T-helper 1 cell treated with Interleukin-12 subunit alpha and Interleukin-12 subunit beta and Interleukin-4 antibody, amounts not matched to agents 30 μg/mL and 1 μg/mL, for 36 hours (primary cell): ENCODE measurements around the gene ZSCAN23.
"Not testable (repeated sequence)": the region's sequence is repeated elsewhere in the genome, so short reads cannot be mapped to it uniquely, and the experiment has no call there.

ENCODE experiments used
- H3K27ac Mint-ChIP-seq: one replicate; pipeline ENCODE4 v1.8.0; 2021; ENCODE audit warnings: mild to moderate bottlenecking, mixed read lengths
- H3K27me3 Mint-ChIP-seq: one replicate; pipeline ENCODE4 v1.8.0; 2021; ENCODE audit warnings: low read depth, mixed read lengths
- H3K36me3 Mint-ChIP-seq: one replicate; pipeline ENCODE4 v1.8.0; 2021; ENCODE audit warnings: low read depth, mixed read lengths
- H3K4me1 Mint-ChIP-seq: one replicate; pipeline ENCODE4 v1.8.0; 2021; ENCODE audit warnings: low read depth, mixed read lengths
- H3K4me3 Mint-ChIP-seq: one replicate; pipeline ENCODE4 v1.8.0; 2021; ENCODE audit warnings: mild to moderate bottlenecking, moderate library complexity, mixed read lengths
- H3K9me3 Mint-ChIP-seq: one replicate; pipeline ENCODE4 v1.8.0; 2021; ENCODE audit warnings: mixed read lengths

ZSCAN23 gene

GRCh38 chr6:28462401-28462800, 19.1 kb upstream of the ZSCAN23 start:
- Mint-ChIP-seq H3K4me1 (peaks cover 8% of the 10 kb centered on the region), H3K9me3 (no peaks in the 10 kb centered on the region), H3K27ac (no peak overlapping the region), H3K27me3 (peaks cover 76% of the 10 kb centered on the region), H3K4me3 (peak overlapping the region; percentile 38), H3K36me3 (peaks cover 2% of the 10 kb centered on the region)

GRCh38 chr6:28458568-28458967, 15.3 kb upstream of the ZSCAN23 start:
- Mint-ChIP-seq H3K9me3 (no peaks in the 10 kb centered on the region), H3K4me1 (peaks cover 8% of the 10 kb centered on the region), H3K27me3 (peaks cover 74% of the 10 kb centered on the region), H3K4me3 (no peak overlapping the region), H3K27ac (no peak overlapping the region), H3K36me3 (peaks cover 2% of the 10 kb centered on the region)

GRCh38 chr6:28449056-28449455, 5.8 kb upstream of the ZSCAN23 start:
- Mint-ChIP-seq H3K27me3 (peaks cover 48% of the 10 kb centered on the region), H3K4me1 (peaks cover 13% of the 10 kb centered on the region), H3K27ac (no peak overlapping the region), H3K36me3 (peaks cover 11% of the 10 kb centered on the region), H3K9me3 (peaks cover 17% of the 10 kb centered on the region), H3K4me3 (no peak overlapping the region)

GRCh38 chr6:28447512-28447906, 4.2 kb upstream of the ZSCAN23 start:
- H3K9me3 Mint-ChIP-seq = peaks cover 26% of the 10 kb centered on the region
- H3K4me1 Mint-ChIP-seq = peaks cover 28% of the 10 kb centered on the region
- peaks cover 20% of the 10 kb centered on the region for H3K36me3 Mint-ChIP-seq
- not testable (repeated sequence) for H3K27ac Mint-ChIP-seq
- peaks cover 44% of the 10 kb centered on the region for H3K27me3 Mint-ChIP-seq
- peak overlapping the region; percentile 76 for H3K4me3 Mint-ChIP-seq

GRCh38 chr6:28446818-28447511, 3.7 kb upstream of the ZSCAN23 start:
- Mint-ChIP-seq H3K27ac (no peak overlapping the region), H3K36me3 (peaks cover 20% of the 10 kb centered on the region), H3K4me1 (peaks cover 31% of the 10 kb centered on the region), H3K9me3 (peaks cover 26% of the 10 kb centered on the region), H3K4me3 (peak overlapping the region; percentile 76), H3K27me3 (peaks cover 41% of the 10 kb centered on the region)

GRCh38 chr6:28444759-28445158, 1.5 kb upstream of the ZSCAN23 start:
- Mint-ChIP-seq H3K27me3 (peaks cover 31% of the 10 kb centered on the region), H3K4me1 (peaks cover 31% of the 10 kb centered on the region), H3K9me3 (peaks cover 26% of the 10 kb centered on the region), H3K36me3 (peaks cover 20% of the 10 kb centered on the region)
- H3K27ac Mint-ChIP-seq, H3K4me3 Mint-ChIP-seq: not testable (repeated sequence)

- H3K4me1 Mint-ChIP-seq = peaks cover 29% of the 10 kb centered on the region
- H3K27ac Mint-ChIP-seq = peak overlapping the region; percentile 91
- peak overlapping the region; percentile 97 for H3K4me3 Mint-ChIP-seq
- H3K27me3 Mint-ChIP-seq = peaks cover 24% of the 10 kb centered on the region
- peaks cover 26% of the 10 kb centered on the region for H3K9me3 Mint-ChIP-seq
- peaks cover 20% of the 10 kb centered on the region for H3K36me3 Mint-ChIP-seq
Observed at GRCh38 chr6:28442586-28442985, 705 bp downstream of the ZSCAN23 start.

- Mint-ChIP-seq H3K4me3 (no peak overlapping the region), H3K27ac (no peak overlapping the region), H3K27me3 (peaks cover 5% of the 10 kb centered on the region), H3K9me3 (no peaks in the 10 kb centered on the region), H3K4me1 (no peaks in the 10 kb centered on the region), H3K36me3 (peaks cover 6% of the 10 kb centered on the region)
Observed at GRCh38 chr6:28436404-28436803, 6.9 kb downstream of the ZSCAN23 start.

GRCh38 chr6:28433119-28433518, 10.2 kb downstream of the ZSCAN23 start:
- H3K36me3 Mint-ChIP-seq = peaks cover 6% of the 10 kb centered on the region
- no peaks in the 10 kb centered on the region for H3K9me3 Mint-ChIP-seq
- no peak overlapping the region for H3K4me3 Mint-ChIP-seq
- no peak overlapping the region for H3K27ac Mint-ChIP-seq
- H3K27me3 Mint-ChIP-seq = peaks cover 18% of the 10 kb centered on the region
- H3K4me1 Mint-ChIP-seq = peaks cover 6% of the 10 kb centered on the region

GRCh38 chr6:28429781-28430180, 13.5 kb downstream of the ZSCAN23 start:
- Mint-ChIP-seq H3K36me3 (peaks cover 7% of the 10 kb centered on the region), H3K27ac (no peak overlapping the region), H3K4me3 (no peak overlapping the region), H3K9me3 (peaks cover 4% of the 10 kb centered on the region), H3K27me3 (peaks cover 24% of the 10 kb centered on the region), H3K4me1 (peaks cover 19% of the 10 kb centered on the region)

- Mint-ChIP-seq H3K27me3 (peaks cover 50% of the 10 kb centered on the region), H3K4me3 (peak overlapping the region; percentile 3), H3K36me3 (peaks cover 8% of the 10 kb centered on the region), H3K4me1 (peaks cover 22% of the 10 kb centered on the region), H3K9me3 (peaks cover 5% of the 10 kb centered on the region), H3K27ac (no peak overlapping the region)
Observed at GRCh38 chr6:28425944-28426541, 17.2 kb downstream of the ZSCAN23 start.

GRCh38 chr6:28424163-28424562, 19.1 kb downstream of the ZSCAN23 start:
- peaks cover 22% of the 10 kb centered on the region for H3K4me1 Mint-ChIP-seq
- no peak overlapping the region for H3K4me3 Mint-ChIP-seq
- peaks cover 61% of the 10 kb centered on the region for H3K27me3 Mint-ChIP-seq
- peaks cover 10% of the 10 kb centered on the region for H3K36me3 Mint-ChIP-seq
- peaks cover 5% of the 10 kb centered on the region for H3K9me3 Mint-ChIP-seq
- no peak overlapping the region for H3K27ac Mint-ChIP-seq

GRCh38 chr6:28423546-28423945, 19.7 kb downstream of the ZSCAN23 start:
- H3K4me3 Mint-ChIP-seq = no peak overlapping the region
- H3K36me3 Mint-ChIP-seq = peaks cover 10% of the 10 kb centered on the region
- H3K27me3 Mint-ChIP-seq = peaks cover 55% of the 10 kb centered on the region
- peaks cover 19% of the 10 kb centered on the region for H3K4me1 Mint-ChIP-seq
- no peak overlapping the region for H3K27ac Mint-ChIP-seq
- peaks cover 5% of the 10 kb centered on the region for H3K9me3 Mint-ChIP-seq

GRCh38 chr6:28413681-28414080, 29.6 kb downstream of the ZSCAN23 start:
- Mint-ChIP-seq H3K9me3 (peaks cover 13% of the 10 kb centered on the region), H3K4me1 (peaks cover 6% of the 10 kb centered on the region), H3K27me3 (peaks cover 37% of the 10 kb centered on the region), H3K36me3 (no peaks in the 10 kb centered on the region), H3K4me3 (no peak overlapping the region), H3K27ac (no peak overlapping the region)

GRCh38 chr6:28410767-28411166, 32.5 kb downstream of the ZSCAN23 start:
- H3K4me3 Mint-ChIP-seq = no peak overlapping the region
- no peak overlapping the region for H3K27ac Mint-ChIP-seq
- peaks cover 34% of the 10 kb centered on the region for H3K27me3 Mint-ChIP-seq
- peaks cover 26% of the 10 kb centered on the region for H3K4me1 Mint-ChIP-seq
- H3K36me3 Mint-ChIP-seq = no peaks in the 10 kb centered on the region
- H3K9me3 Mint-ChIP-seq = peaks cover 13% of the 10 kb centered on the region
